Activated CD8-positive, alpha-beta T cell treated with anti-CD3 and anti-CD28 coated beads, Interleukin-2, amount 10 ng/mL, durations not matched to agents 7 days and 5 days (primary cell): ENCODE data around the gene PHLDA3. TPM values are rescaled to one million over a fixed set of nuclear protein-coding genes. Genes with fewer than 3 reads are reported as not detected.

ENCODE experiments used
- ATAC-seq: fragments of 150-1000 bp; cut with Tn5 transposase; one replicate; pipeline ENCODE4 v1.10.0; 2021; ENCODE audit warnings: moderate library complexity
- CTCF ChIA-PET: fragments of 350-600 bp; sonication (Branson Sonifier 250); formaldehyde crosslinking; loops from one replicate; lab custom pipeline; 2021; ENCODE audit warnings: antibody characterized with exemption; lab: Charles Lee
- POLR2A ChIA-PET: fragments of 350-600 bp; sonication (Branson Sonifier 250); formaldehyde crosslinking; loops from one replicate; lab custom pipeline; 2021; ENCODE audit warnings: antibody characterized with exemption; lab: Charles Lee
- DNase-seq: peaks from one replicate; pipeline ENCODE4 v3.0.0-alpha.2; 2020
- H3K27ac Mint-ChIP-seq: one replicate; pipeline ENCODE4 v1.8.0; 2021; ENCODE audit warnings: mild to moderate bottlenecking, mixed read lengths
- H3K27me3 Mint-ChIP-seq: one replicate; pipeline ENCODE4 v1.8.0; 2021; ENCODE audit warnings: low read depth, mixed read lengths
- H3K36me3 Mint-ChIP-seq: one replicate; pipeline ENCODE4 v1.8.0; 2021; ENCODE audit warnings: low read depth, mixed read lengths
- H3K4me1 Mint-ChIP-seq: one replicate; pipeline ENCODE4 v1.8.0; 2021; ENCODE audit warnings: low read depth, mixed read lengths
- H3K4me3 Mint-ChIP-seq: one replicate; pipeline ENCODE4 v1.8.0; 2021; ENCODE audit warnings: mild to moderate bottlenecking, mixed read lengths
- H3K9me3 Mint-ChIP-seq: one replicate; pipeline ENCODE4 v1.8.0; 2022; ENCODE audit warnings: mixed read lengths; ENCODE audit not compliant: insufficient read depth
- total RNA-seq, 2 experiments: library from RNA; stranded (reverse); gene quantifications; one replicate each; pipeline ENCODE4 v1.2.3, GENCODE V29; 2021

PHLDA3 gene
- total RNA-seq, 2 experiments from 2014 or later: 17.3 to 18.7 TPM

- Mint-ChIP-seq H3K36me3 (no peaks in the 10 kb centered on the region), H3K27ac (no peak overlapping the region)
Measured at GRCh38 chr1:201511396-201511940, 42.5 kb upstream of the PHLDA3 start.

GRCh38 chr1:201510734-201511133 is 41.7 kb upstream of the PHLDA3 start:
- Mint-ChIP-seq H3K9me3 (no peaks in the 10 kb centered on the region), H3K27me3 (no peaks in the 10 kb centered on the region), H3K36me3 (peaks cover 2% of the 10 kb centered on the region), H3K27ac (no peak overlapping the region), H3K4me1 (peaks cover 45% of the 10 kb centered on the region), H3K4me3 (no peak overlapping the region)
- ATAC-seq (no peak), DNase-seq (no peak)
- ChIA-PET CTCF (interaction anchor here (1.0 to 11.2 kb wide), 7 partner anchors 12 to 77 kb away, joined by 3 to 373 read pairs (median 53); no protein-coding TSS in a partner anchor), POLR2A (no interaction called here)

More at GRCh38 chr1:201511396-201511940, 42.5 kb upstream of the PHLDA3 start:
- DNase-seq (no peak), ATAC-seq (no peak)
- ChIA-PET POLR2A (interaction anchor here (1.1 to 2.6 kb wide), 2 partner anchors 30 to 64 kb away, joined by 4 to 17 read pairs; no protein-coding TSS in a partner anchor), CTCF (interaction anchor here (1.0 to 11.2 kb wide), 12 partner anchors 11 to 78 kb away, joined by 3 to 373 read pairs (median 22); no protein-coding TSS in a partner anchor)
- Mint-ChIP-seq H3K4me3 (no peak overlapping the region), H3K27me3 (no peaks in the 10 kb centered on the region), H3K4me1 (peaks cover 40% of the 10 kb centered on the region), H3K9me3 (no peaks in the 10 kb centered on the region)

- DNase-seq (no peak), ATAC-seq (no peak)
- ChIA-PET CTCF (interaction anchor here (1.1 to 11.2 kb wide), 6 partner anchors 11 to 74 kb away, joined by 3 to 373 read pairs (median 102); no protein-coding TSS in a partner anchor), POLR2A (interaction anchor here (0.6 to 1.0 kb wide), 2 partner anchors 11 to 27 kb away, joined by 3 to 4 read pairs; no protein-coding TSS in a partner anchor)
- Mint-ChIP-seq H3K27me3 (no peaks in the 10 kb centered on the region), H3K36me3 (peaks cover 6% of the 10 kb centered on the region), H3K9me3 (no peaks in the 10 kb centered on the region), H3K4me3 (no peak overlapping the region), H3K4me1 (peaks cover 48% of the 10 kb centered on the region), H3K27ac (no peak overlapping the region)
Measured at GRCh38 chr1:201509601-201510374, 40.8 kb upstream of the PHLDA3 start.

- CTCF ChIA-PET: interaction anchor here (1.2 to 11.2 kb wide), 4 partner anchors 22 to 73 kb away, joined by 3 to 373 read pairs (median 114); no protein-coding TSS in a partner anchor
- no peaks in the 10 kb centered on the region for H3K27me3 Mint-ChIP-seq
- no peak for DNase-seq
- no peak overlapping the region for H3K27ac Mint-ChIP-seq
- ATAC-seq: no peak
- H3K4me1 Mint-ChIP-seq: peaks cover 53% of the 10 kb centered on the region
- POLR2A ChIA-PET: no interaction called here
- H3K4me3 Mint-ChIP-seq: no peak overlapping the region
- peaks cover 9% of the 10 kb centered on the region for H3K36me3 Mint-ChIP-seq
- no peaks in the 10 kb centered on the region for H3K9me3 Mint-ChIP-seq
Measured at GRCh38 chr1:201508809-201509208, 39.8 kb upstream of the PHLDA3 start.

- ChIA-PET POLR2A (interaction anchor here (0.6 to 2.5 kb wide), 9 partner anchors 9 to 715 kb away, joined by 3 to 11 read pairs (median 6); no protein-coding TSS in a partner anchor), CTCF (interaction anchor here (1.2 to 2.9 kb wide), 5 partner anchors 9 to 72 kb away, joined by 4 to 39 read pairs (median 7); no protein-coding TSS in a partner anchor)
- peak overlapping the region; percentile 90 for H3K27ac Mint-ChIP-seq
- DNase-seq (no peak), ATAC-seq (no peak)
- H3K27me3 Mint-ChIP-seq: no peaks in the 10 kb centered on the region
- H3K4me1 Mint-ChIP-seq: peaks cover 63% of the 10 kb centered on the region
- H3K36me3 Mint-ChIP-seq: peaks cover 14% of the 10 kb centered on the region
- H3K4me3 Mint-ChIP-seq: peak overlapping the region; percentile 90
- H3K9me3 Mint-ChIP-seq: no peaks in the 10 kb centered on the region
Measured at GRCh38 chr1:201507360-201507675, 38.3 kb upstream of the PHLDA3 start.

GRCh38 chr1:201506557-201507359 is 37.8 kb upstream of the PHLDA3 start, which contains the start of gene CSRP1:
CSRP1 (minus strand) TSS chr1:201507123; CDS start chr1:201496303, 10,820 bp downstream.
- peak; percentile 96 for ATAC-seq
- peaks cover 59% of the 10 kb centered on the region for H3K4me1 Mint-ChIP-seq
- peaks cover 14% of the 10 kb centered on the region for H3K36me3 Mint-ChIP-seq
- POLR2A ChIA-PET: interaction anchor here (0.6 to 2.5 kb wide), 8 partner anchors 8 to 715 kb away, joined by 3 to 11 read pairs (median 6); no protein-coding TSS in a partner anchor
- peak within 1 kb of the TSS; percentile 90 for H3K4me3 Mint-ChIP-seq
- H3K9me3 Mint-ChIP-seq: no peaks in the 10 kb centered on the region
- peak; percentile 89 for DNase-seq
- H3K27me3 Mint-ChIP-seq: no peaks in the 10 kb centered on the region
- peak within 1 kb of the TSS; percentile 93 for H3K27ac Mint-ChIP-seq
- CTCF ChIA-PET: interaction anchor here (1.2 to 2.9 kb wide), 6 partner anchors 9 to 71 kb away, joined by 4 to 39 read pairs (median 6); no protein-coding TSS in a partner anchor

GRCh38 chr1:201506092-201506491 is 37.1 kb upstream of the PHLDA3 start:
- CTCF ChIA-PET: interaction anchor here (0.6 to 2.9 kb wide), 4 partner anchors 24 to 70 kb away, joined by 3 to 39 read pairs (median 10); no protein-coding TSS in a partner anchor
- ATAC-seq (no peak), DNase-seq (no peak)
- H3K4me3 Mint-ChIP-seq: peak overlapping the region; percentile 90
- no peaks in the 10 kb centered on the region for H3K9me3 Mint-ChIP-seq
- peaks cover 14% of the 10 kb centered on the region for H3K36me3 Mint-ChIP-seq
- no peaks in the 10 kb centered on the region for H3K27me3 Mint-ChIP-seq
- H3K27ac Mint-ChIP-seq: peak overlapping the region; percentile 93
- H3K4me1 Mint-ChIP-seq: peaks cover 55% of the 10 kb centered on the region
- POLR2A ChIA-PET: interaction anchor here (0.6 to 2.5 kb wide), 3 partner anchors 10 to 24 kb away, joined by 3 to 9 read pairs (median 6); no protein-coding TSS in a partner anchor

GRCh38 chr1:201505503-201505890 is 36.5 kb upstream of the PHLDA3 start:
- ChIA-PET CTCF (interaction anchor here (1.4 to 7.7 kb wide), 3 partner anchors 23 to 69 kb away, joined by 4 to 82 read pairs (median 16); no protein-coding TSS in a partner anchor), POLR2A (interaction anchor here (0.6 to 1.1 kb wide), 2 partner anchors 24 kb away, joined by 3 read pairs; no protein-coding TSS in a partner anchor)
- Mint-ChIP-seq H3K27me3 (no peaks in the 10 kb centered on the region), H3K27ac (peak overlapping the region; percentile 93), H3K4me3 (peak overlapping the region; percentile 90), H3K9me3 (no peaks in the 10 kb centered on the region), H3K36me3 (peaks cover 14% of the 10 kb centered on the region), H3K4me1 (peaks cover 55% of the 10 kb centered on the region)
- ATAC-seq: no peak
- no peak for DNase-seq

GRCh38 chr1:201504799-201505502 is 36.0 kb upstream of the PHLDA3 start:
- ChIA-PET CTCF (interaction anchor here (0.8 to 13.0 kb wide), 5 partner anchors 7 to 69 kb away, joined by 3 to 150 read pairs (median 4); no protein-coding TSS in a partner anchor), POLR2A (interaction anchor here (1.1 kb wide), 1 partner anchor 23 kb away, joined by 3 read pairs; no protein-coding TSS in a partner anchor)
- Mint-ChIP-seq H3K27me3 (no peaks in the 10 kb centered on the region), H3K27ac (peak overlapping the region; percentile 93), H3K9me3 (no peaks in the 10 kb centered on the region), H3K4me3 (peak overlapping the region; percentile 90), H3K4me1 (peaks cover 52% of the 10 kb centered on the region), H3K36me3 (peaks cover 14% of the 10 kb centered on the region)
- DNase-seq (no peak), ATAC-seq (no peak)

- CTCF ChIA-PET: interaction anchor here (0.8 to 13.0 kb wide), 6 partner anchors 8 to 68 kb away, joined by 3 to 150 read pairs (median 6); partner anchors contain the start of gene PHLDA3
- no peak for ATAC-seq
- H3K9me3 Mint-ChIP-seq: no peaks in the 10 kb centered on the region
- peaks cover 14% of the 10 kb centered on the region for H3K36me3 Mint-ChIP-seq
- no peak overlapping the region for H3K4me3 Mint-ChIP-seq
- H3K4me1 Mint-ChIP-seq: peaks cover 44% of the 10 kb centered on the region
- no peak overlapping the region for H3K27ac Mint-ChIP-seq
- DNase-seq: no peak
- POLR2A ChIA-PET: interaction anchor here (1.1 kb wide), 1 partner anchor 22 kb away, joined by 3 read pairs; no protein-coding TSS in a partner anchor
- H3K27me3 Mint-ChIP-seq: no peaks in the 10 kb centered on the region
Measured at GRCh38 chr1:201504179-201504631, 35.2 kb upstream of the PHLDA3 start.
